BJ (cell line): Measurements from ENCODE around the gene SHQ1. TPM values are rescaled to one million over a fixed set of nuclear protein-coding genes. Genes with fewer than 3 reads are reported as not detected.

Experiments used
- CTCF ChIA-PET: fragments of 350-600 bp; formaldehyde crosslinking; extraction: SDS; loops from one replicate; lab custom pipeline; 2021; ENCODE audit warnings: antibody characterized with exemption, inconsistent platforms; lab: Yijun Ruan, JAX
- POLR2A ChIA-PET: fragments of 300-600 bp; sonication (Branson Sonifier 250); formaldehyde crosslinking; extraction: SDS; loops from one replicate; lab custom pipeline; 2021; ENCODE audit warnings: antibody characterized with exemption; lab: Charles Lee
- DNase-seq: peaks from one replicate; pipeline ENCODE4 v3.0.0-alpha.2; 2011; ENCODE audit warnings: low read depth
- H3K27me3 ChIP-seq: 2 replicates; pipeline ENCODE4 v1.6.0; 2011; ENCODE audit warnings: low read length; ENCODE audit not compliant: control insufficient read depth, insufficient read depth
- H3K36me3 ChIP-seq: 2 replicates; pipeline ENCODE4 v1.5.1; 2011; ENCODE audit warnings: low read length; ENCODE audit not compliant: control insufficient read depth, insufficient read depth
- H3K4me3 ChIP-seq: 2 replicates; pipeline ENCODE4 v1.5.1; 2011; ENCODE audit warnings: low read depth, mild to moderate bottlenecking, control low read depth, low read length
- polyA plus RNA-seq: library from polyadenylated mRNA; depleted of rRNA; stranded (reverse); fragments of >200 nt; gene quantifications from 2 replicates; pipeline ENCODE4 v1.2.3, GENCODE V29; 2011; rRNA removed
- TF ChIP-seq, protein P1 (sequence below): IDR thresholded peaks from 2 replicates; pipeline ENCODE4 v1.5.1; 2011; ENCODE audit warnings: low read depth, mild to moderate bottlenecking, control low read depth, inconsistent platforms, low read length, moderate library complexity; ENCODE audit not compliant: insufficient read depth

Gene SHQ1
- polyA plus RNA-seq, 1 experiment, result 9.5 TPM

DNA sequence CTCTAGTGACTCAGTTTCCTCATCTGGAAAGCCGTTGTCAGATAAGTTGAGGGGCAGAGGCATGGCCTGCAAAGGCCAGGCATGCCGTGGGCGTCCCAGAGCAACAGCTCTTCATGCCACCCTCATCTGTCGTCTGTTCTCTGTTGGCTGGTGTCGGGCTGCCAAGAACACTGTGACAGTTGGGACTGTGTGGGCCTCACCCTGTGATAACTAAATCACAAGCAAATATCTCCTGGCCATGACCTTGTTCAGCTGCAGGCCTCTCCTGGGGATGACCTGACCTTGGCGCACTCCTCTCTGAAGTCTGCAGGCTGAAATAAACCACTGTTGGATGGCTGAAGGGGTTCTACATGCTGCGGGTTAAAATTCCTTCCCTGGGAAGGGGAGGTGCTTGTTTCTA, 145.9 kb downstream of the SHQ1 start:
- TF ChIP-seq, protein P1, sequence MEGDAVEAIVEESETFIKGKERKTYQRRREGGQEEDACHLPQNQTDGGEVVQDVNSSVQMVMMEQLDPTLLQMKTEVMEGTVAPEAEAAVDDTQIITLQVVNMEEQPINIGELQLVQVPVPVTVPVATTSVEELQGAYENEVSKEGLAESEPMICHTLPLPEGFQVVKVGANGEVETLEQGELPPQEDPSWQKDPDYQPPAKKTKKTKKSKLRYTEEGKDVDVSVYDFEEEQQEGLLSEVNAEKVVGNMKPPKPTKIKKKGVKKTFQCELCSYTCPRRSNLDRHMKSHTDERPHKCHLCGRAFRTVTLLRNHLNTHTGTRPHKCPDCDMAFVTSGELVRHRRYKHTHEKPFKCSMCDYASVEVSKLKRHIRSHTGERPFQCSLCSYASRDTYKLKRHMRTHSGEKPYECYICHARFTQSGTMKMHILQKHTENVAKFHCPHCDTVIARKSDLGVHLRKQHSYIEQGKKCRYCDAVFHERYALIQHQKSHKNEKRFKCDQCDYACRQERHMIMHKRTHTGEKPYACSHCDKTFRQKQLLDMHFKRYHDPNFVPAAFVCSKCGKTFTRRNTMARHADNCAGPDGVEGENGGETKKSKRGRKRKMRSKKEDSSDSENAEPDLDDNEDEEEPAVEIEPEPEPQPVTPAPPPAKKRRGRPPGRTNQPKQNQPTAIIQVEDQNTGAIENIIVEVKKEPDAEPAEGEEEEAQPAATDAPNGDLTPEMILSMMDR, result no peak
- H3K36me3 ChIP-seq, result no peaks in the 10 kb centered on the region
- POLR2A ChIA-PET, result no interaction called here
- DNase-seq, result no peak
- CTCF ChIA-PET, result no interaction called here
- H3K27me3 ChIP-seq, result peaks cover 7% of the 10 kb centered on the region
- no peak overlapping the region for H3K4me3 ChIP-seq

DNA sequence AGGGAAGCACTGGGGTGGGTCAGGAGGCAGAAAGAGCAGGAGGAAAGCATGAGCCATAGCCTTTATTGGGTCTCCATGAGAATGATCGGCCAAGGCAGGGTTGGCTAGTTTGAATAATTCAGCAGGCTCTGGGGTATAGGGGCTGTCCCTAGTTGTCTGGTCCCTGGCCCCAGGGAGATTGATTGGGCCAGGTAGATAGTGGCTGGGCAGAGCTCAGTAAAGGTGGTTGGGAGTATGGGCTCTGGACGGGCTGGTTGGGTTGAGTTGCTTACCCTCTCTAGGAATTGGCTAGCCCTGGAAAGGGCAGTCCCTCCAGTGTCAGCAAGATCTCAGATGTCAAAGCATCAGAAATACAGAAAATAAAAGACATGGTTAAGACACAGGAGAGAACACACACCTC, 148.1 kb downstream of the SHQ1 start:
- no peaks in the 10 kb centered on the region for H3K36me3 ChIP-seq
- ChIA-PET CTCF (no interaction called here), POLR2A (no interaction called here)
- no peak overlapping the region for H3K4me3 ChIP-seq
- TF ChIP-seq, protein P1, result no peak
- DNase-seq, result no peak
- peaks cover 7% of the 10 kb centered on the region for H3K27me3 ChIP-seq

DNA sequence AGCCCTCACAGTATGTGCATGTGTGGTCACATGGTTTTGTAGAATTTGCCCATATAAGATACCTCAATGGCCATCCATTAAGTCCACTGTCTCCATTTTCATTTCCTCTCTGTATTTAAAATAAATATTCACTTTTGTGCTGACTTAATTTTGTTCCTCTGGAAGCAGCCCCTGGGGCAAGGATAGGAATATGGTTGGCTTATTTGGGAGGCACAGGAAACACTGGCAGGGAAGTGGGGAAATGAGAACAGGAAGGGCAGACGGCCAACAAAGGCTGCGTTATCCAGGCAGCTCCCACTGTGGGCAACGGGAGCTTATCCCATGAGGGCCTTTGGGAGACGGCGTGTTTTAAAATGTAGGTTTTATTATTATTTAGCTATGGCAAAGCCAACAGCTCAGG, 148.6 kb downstream of the SHQ1 start:
- TF ChIP-seq, protein P1, result no peak
- peaks cover 9% of the 10 kb centered on the region for H3K27me3 ChIP-seq
- ChIA-PET POLR2A (no interaction called here), CTCF (no interaction called here)
- no peak overlapping the region for H3K4me3 ChIP-seq
- no peaks in the 10 kb centered on the region for H3K36me3 ChIP-seq
- DNase-seq, result no peak

Other genes with a start within 250 kb of the SHQ1 start
- 5.7 and 6.3 TPM in 2 replicates for gene GXYLT2, start 39.6 kb upstream of the SHQ1 start, polyA plus RNA-seq
- gene PPP4R2, start 148.4 kb upstream of the SHQ1 start, polyA plus RNA-seq, result 9.8 and 30.2 TPM in 2 replicates
- 1.0 and 2.5 TPM in 2 replicates for gene EBLN2, start 213.2 kb upstream of the SHQ1 start, polyA plus RNA-seq